Large intestine (tissue), 3 donors: ENCODE data around the gene FERMT3. TPM values are rescaled to one million over a fixed set of nuclear protein-coding genes. Genes with fewer than 3 reads are reported as not detected.

Experiments
- DNase-seq, 2 donors: peaks; one replicate each; pipeline versions ENCODE4 v3.0.0 to v3.0.0-alpha.2; 2013
- H3K27ac ChIP-seq: one replicate; pipeline ENCODE4 v1.5.1; 2013; ENCODE audit warnings: low read length
- H3K27me3 ChIP-seq: 2 replicates; pipeline ENCODE4 v1.6.1; 2013; ENCODE audit warnings: low read length; ENCODE audit not compliant: control insufficient read depth, insufficient read depth
- H3K36me3 ChIP-seq: 2 replicates; pipeline ENCODE4 v1.6.1; 2013; ENCODE audit warnings: low read length; ENCODE audit not compliant: control insufficient read depth, insufficient read depth
- H3K4me1 ChIP-seq: one replicate; pipeline ENCODE4 v1.6.1; 2013; ENCODE audit warnings: low read length; ENCODE audit not compliant: control insufficient read depth, insufficient read depth
- H3K4me3 ChIP-seq: one replicate; pipeline ENCODE4 v1.5.1; 2013; ENCODE audit warnings: low read length
- H3K9me3 ChIP-seq: one replicate; pipeline ENCODE4 v1.6.1; 2013; ENCODE audit warnings: mild to moderate bottlenecking, low read depth, low read length, moderate library complexity; ENCODE audit not compliant: control insufficient read depth
- WGBS: methylation state at CpG from one replicate; pipeline ENCODE4 v1.1.5; 2013; ENCODE audit warnings: low lambda C conversion rate; ENCODE audit not compliant: insufficient coverage; 5-methylcytosine and 5-hydroxymethylcytosine counted together
- polyA plus RNA-seq: library from polyadenylated mRNA; unstranded; fragments of 120-200 nt; gene quantifications from one replicate; pipeline ENCODE4 v1.2.1, GENCODE V29; 2013

FERMT3 gene
- polyA plus RNA-seq, 1 donor = 28.5 TPM

DNA sequence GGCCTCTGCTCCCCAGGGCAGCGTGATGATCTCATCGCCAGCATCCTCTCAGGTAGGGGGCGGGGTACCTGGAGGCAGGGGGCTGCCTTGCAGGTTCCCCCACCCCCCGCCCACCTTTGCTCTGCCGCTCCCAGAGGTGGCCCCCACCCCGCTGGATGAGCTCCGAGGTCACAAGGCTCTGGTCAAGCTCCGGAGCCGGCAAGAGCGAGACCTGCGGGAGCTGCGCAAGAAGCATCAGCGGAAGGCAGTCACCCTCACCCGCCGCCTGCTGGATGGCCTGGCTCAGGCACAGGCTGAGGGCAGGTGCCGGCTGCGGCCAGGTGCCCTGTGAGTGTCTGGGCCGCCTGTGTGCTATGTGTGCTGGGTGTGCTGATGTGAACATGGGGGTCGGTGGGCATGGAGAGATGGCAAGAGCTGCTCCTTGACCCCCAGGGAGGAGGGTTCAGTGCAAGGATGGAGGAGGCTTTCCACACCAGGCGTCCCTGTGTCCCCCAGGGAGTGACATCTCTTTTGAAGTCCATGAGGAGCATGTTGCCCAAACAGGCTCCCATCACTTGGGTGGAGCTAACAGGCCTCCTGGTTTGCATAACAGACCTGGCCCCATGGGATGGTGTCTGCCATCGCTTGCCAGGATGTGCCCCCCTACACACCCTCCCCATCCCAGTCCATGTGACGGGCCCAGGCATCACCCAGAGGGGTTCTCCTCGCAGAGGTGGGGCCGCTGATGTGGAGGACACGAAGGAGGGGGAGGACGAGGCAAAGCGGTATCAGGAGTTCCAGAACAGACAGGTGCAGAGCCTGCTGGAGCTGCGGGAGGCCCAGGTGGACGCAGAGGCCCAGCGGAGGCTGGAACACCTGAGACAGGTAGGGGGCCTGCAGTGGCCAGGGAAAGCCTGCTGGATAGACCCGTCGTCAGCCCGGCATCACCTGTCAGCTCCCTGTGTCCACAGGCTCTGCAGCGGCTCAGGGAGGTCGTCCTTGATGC, 58.9 kb downstream of the FERMT3 start:
- peaks cover 74% of the 10 kb centered on the region for H3K36me3 ChIP-seq
- no peak overlapping the region for H3K27ac ChIP-seq
- H3K9me3 ChIP-seq = no peaks in the 10 kb centered on the region
- DNase-seq = no peak
- H3K4me1 ChIP-seq = peaks cover 17% of the 10 kb centered on the region
- WGBS = no CpG with 5 or more reads among the region's 35 CpGs
- H3K27me3 ChIP-seq = no peaks in the 10 kb centered on the region
- no peak overlapping the region for H3K4me3 ChIP-seq

DNA sequence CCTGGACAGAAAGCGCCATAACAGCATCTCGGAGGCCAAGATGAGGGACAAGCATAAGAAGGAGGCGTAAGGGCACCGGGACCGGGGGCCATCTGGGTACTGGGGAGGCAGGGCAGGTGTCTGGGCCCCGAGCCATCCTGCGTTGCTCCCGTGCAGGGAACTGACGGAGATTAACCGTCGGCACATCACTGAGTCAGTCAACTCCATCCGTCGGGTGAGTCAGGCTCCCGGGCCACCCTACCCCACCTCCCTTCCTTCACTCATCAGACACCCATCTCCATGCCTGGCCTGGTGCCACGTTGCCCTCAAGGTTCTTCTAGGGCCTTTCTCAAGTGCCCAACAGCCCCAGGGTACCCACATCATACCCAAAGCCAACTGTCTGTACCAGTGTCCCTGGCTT, 59.8 kb downstream of the FERMT3 start:
- Histone ChIP-seq H3K27me3 (no peaks in the 10 kb centered on the region), H3K4me3 (no peak overlapping the region), H3K27ac (no peak overlapping the region), H3K36me3 (peaks cover 68% of the 10 kb centered on the region), H3K9me3 (no peaks in the 10 kb centered on the region), H3K4me1 (peaks cover 17% of the 10 kb centered on the region)
- 92% methylated on average over 7 of the region's 15 CpGs for WGBS
- DNase-seq = no peak

DNA sequence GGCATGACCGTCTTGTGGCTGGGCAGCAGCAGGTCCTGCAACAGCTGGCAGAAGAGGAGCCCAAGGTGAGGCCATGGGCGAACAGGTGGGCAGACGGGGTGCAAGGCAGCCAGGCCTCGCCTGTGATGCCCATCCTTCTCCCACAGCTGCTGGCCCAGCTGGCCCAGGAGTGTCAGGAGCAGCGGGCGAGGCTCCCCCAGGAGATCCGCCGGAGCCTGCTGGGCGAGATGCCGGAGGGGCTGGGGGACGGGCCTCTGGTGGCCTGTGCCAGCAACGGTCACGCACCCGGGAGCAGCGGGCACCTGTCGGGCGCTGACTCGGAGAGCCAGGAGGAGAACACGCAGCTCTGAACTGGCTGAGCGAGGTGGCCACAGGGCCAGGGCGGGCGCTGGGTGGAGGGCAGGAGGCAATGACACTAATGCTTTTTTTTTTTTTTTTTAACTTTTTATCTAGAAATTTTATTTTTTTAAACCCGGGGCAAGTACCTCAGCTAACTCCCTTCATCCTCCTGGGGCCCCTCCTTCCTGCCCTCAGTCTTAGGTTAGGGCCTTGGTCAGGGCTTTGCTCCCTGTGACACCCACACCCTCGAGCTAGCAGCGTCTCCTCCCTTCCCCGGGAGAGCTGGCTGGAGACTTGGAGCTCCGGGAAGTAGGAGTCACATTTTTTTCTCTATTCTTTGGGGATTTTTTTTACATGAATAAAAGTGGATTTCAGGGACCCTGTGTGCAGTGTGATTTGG, 60.9 kb downstream of the FERMT3 start:
- DNase-seq = no peak
- peaks cover 57% of the 10 kb centered on the region for H3K36me3 ChIP-seq
- WGBS = 20% methylated on average over 1 of the region's 27 CpGs

DNA sequence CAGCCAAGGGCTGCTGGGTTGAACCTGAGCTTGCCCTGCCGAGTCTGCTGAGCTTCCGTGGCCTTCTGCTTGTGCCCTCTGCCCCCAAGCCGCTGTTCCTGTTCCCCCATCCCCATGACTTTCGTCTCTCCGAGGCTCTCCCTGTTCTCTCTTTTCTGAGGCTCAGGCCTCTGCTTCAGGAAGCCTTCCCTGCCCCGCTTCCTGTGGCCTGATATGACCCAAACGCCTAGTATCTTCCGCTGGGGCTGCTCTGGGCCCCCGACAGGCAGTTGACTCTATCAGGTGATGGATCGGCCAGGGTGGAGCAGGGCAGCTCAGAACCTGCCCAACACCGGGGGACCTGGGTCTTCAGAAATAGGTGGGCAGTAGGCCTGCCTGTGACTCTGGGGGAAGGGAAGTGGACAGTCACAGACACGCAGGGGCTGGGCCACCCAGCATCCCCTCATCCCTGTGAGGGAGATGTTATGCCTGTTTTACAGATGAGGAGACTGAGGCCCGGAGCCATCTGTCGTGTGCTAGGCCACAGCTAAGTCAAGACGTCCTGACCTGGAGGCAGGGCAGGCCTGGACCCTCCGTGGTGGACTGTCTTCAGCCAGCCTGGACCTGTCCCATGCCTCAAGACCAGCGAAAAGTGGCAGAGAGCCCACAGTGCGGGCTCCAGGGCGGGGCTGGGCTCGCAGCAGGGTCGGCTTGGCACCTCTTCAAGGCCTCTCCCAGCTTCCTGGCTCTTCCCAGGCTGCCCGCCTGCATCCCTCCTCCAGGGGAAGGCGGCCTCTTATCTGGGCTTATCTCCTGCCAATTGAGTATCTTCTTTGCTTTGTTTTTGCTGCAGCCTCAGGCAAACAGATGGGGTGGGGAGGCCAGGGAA, 61.7 kb downstream of the FERMT3 start:
- DNase-seq = peak in 1 of 2 donors; percentile 50
- peak overlapping the region; percentile 78 for H3K4me3 ChIP-seq
- 80% methylated on average over 1 of the region's 23 CpGs for WGBS
- peaks cover 31% of the 10 kb centered on the region for H3K4me1 ChIP-seq
- H3K36me3 ChIP-seq = peaks cover 48% of the 10 kb centered on the region
- H3K9me3 ChIP-seq = no peaks in the 10 kb centered on the region
- H3K27ac ChIP-seq = peak overlapping the region; percentile 93
- no peaks in the 10 kb centered on the region for H3K27me3 ChIP-seq

More for the DNA sequence above, 60.9 kb downstream of the FERMT3 start:
- no peak overlapping the region for H3K27ac ChIP-seq
- no peak overlapping the region for H3K4me3 ChIP-seq
- no peaks in the 10 kb centered on the region for H3K9me3 ChIP-seq
- H3K4me1 ChIP-seq = peaks cover 25% of the 10 kb centered on the region
- no peaks in the 10 kb centered on the region for H3K27me3 ChIP-seq

DNA sequence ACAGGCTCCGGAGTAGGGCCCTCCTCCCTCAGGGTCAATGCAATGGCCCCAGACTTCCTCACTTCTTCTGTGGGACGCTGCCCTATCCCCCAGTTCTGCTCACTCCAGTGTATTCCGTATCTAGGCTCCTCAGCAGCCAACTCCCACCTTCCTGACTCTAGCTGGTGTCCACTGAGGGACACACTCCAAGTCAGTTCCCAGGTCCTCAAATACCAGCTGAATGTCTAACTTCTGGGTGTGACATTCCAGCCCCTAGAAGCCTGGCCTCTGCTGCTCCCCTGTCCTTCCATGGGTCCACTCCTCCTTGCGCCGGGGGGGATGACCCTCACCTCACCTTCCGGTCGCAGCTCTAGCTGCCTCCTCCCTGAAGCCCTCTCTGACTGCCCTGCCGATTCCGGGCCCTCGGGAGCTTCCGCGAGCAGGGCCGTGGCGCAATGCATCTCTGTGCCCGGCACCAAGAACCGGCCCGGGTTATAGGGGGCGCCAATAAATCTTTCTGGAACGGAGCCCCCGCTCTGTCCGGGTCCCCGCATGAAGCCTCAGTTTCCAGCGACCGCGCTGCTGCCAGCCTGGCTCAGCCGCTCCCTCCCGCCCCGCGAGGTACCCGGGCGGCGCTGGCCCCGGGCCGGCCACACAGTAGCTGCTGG, 62.5 kb downstream of the FERMT3 start:
- Histone ChIP-seq H3K4me1 (peaks cover 38% of the 10 kb centered on the region), H3K9me3 (no peaks in the 10 kb centered on the region), H3K36me3 (peaks cover 41% of the 10 kb centered on the region), H3K27me3 (no peaks in the 10 kb centered on the region), H3K4me3 (peak overlapping the region; percentile 78), H3K27ac (peak overlapping the region; percentile 93)
- DNase-seq = peak; percentile 36 to 69
- no CpG with 5 or more reads among the region's 34 CpGs for WGBS

DNA sequence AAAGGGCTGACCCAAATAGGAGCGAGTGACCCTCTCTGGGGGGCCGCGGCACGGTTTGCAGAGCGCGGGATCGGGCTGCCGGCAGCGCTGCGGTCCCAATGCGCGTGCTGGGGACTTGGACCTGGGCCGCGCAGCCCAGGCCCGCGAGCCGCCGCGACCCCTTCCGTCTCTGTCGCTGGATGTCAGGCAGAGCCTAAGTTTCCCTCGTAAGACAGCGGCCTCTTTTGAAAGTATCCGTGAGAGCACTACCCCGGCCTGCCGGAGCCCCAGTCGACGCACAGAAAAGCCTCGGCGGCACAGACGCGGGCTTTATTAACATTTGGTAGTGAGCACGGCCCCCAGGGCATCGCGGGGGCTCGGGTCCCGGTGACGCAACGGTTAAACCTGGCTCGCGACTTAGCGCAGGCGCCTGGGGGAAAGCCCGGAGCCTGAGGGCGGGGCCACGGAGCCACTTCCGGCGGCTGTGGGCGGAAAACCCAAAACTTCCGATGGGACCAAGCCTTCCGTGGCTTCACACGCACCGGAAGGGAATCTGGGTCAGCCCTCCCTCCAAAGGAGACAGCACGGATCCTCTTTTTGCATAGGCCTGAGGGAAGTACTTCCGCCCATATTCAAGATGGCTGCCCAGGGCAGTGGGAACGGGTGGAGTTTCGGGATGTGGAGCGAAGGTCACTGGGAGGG, 63.2 kb downstream of the FERMT3 start:
- H3K27ac ChIP-seq = peak overlapping the region; percentile 93

More for the DNA sequence above, 63.2 kb downstream of the FERMT3 start:
- Histone ChIP-seq H3K27me3 (no peaks in the 10 kb centered on the region), H3K36me3 (peaks cover 34% of the 10 kb centered on the region), H3K9me3 (no peaks in the 10 kb centered on the region), H3K4me1 (peaks cover 38% of the 10 kb centered on the region), H3K4me3 (peak overlapping the region; percentile 78)
- no CpG with 5 or more reads among the region's 58 CpGs for WGBS
- peak; percentile 99 to 100 for DNase-seq

Other genes with a start within 250 kb of the FERMT3 start
- 331 TPM for gene COX8A, start 232.1 kb upstream of the FERMT3 start, polyA plus RNA-seq
- 79.5 TPM for gene OTUB1, start 220.3 kb upstream of the FERMT3 start, polyA plus RNA-seq
- gene FLRT1, start 170.8 kb upstream of the FERMT3 start, polyA plus RNA-seq = 1.9 TPM
- gene MACROD1, start 40.6 kb upstream of the FERMT3 start, polyA plus RNA-seq = 18.2 TPM
- gene STIP1, start 20.6 kb upstream of the FERMT3 start, polyA plus RNA-seq = 109 TPM
- 38.3 TPM for gene TRPT1, start 19.5 kb downstream of the FERMT3 start, polyA plus RNA-seq
- gene NUDT22, start 19.6 kb downstream of the FERMT3 start, polyA plus RNA-seq = 33.8 TPM
- gene DNAJC4, start 23.8 kb downstream of the FERMT3 start, polyA plus RNA-seq = 52.5 TPM
- gene VEGFB, start 27.9 kb downstream of the FERMT3 start, polyA plus RNA-seq = 105 TPM
- gene FKBP2, start 34.4 kb downstream of the FERMT3 start, polyA plus RNA-seq = 79.3 TPM
- gene PPP1R14B, start 40.2 kb downstream of the FERMT3 start, polyA plus RNA-seq = 62.6 TPM
- gene PLCB3, start 44.8 kb downstream of the FERMT3 start, polyA plus RNA-seq = 115 TPM
- 39.6 TPM for gene BAD, start 77.9 kb downstream of the FERMT3 start, polyA plus RNA-seq
- 20.6 TPM for gene GPR137, start 79.1 kb downstream of the FERMT3 start, polyA plus RNA-seq
- gene KCNK4, start 84.6 kb downstream of the FERMT3 start, polyA plus RNA-seq = 0.09 TPM
- gene CATSPERZ, start 93.6 kb downstream of the FERMT3 start, polyA plus RNA-seq = 0.15 TPM
- gene ESRRA, start 98.8 kb downstream of the FERMT3 start, polyA plus RNA-seq = 83.2 TPM
- gene TRMT112, start 110.8 kb downstream of the FERMT3 start, polyA plus RNA-seq = 167 TPM
- gene PRDX5, start 111.4 kb downstream of the FERMT3 start, polyA plus RNA-seq = 219 TPM
- 13.5 TPM for gene CCDC88B, start 133.5 kb downstream of the FERMT3 start, polyA plus RNA-seq
- 25.8 TPM for gene RPS6KA4, start 152.4 kb downstream of the FERMT3 start, polyA plus RNA-seq